IPS-NIHi7 (cell line): ENCODE measurements around the gene SIGLEC5.
"Not testable (repeated sequence)": the region's sequence is repeated elsewhere in the genome, so short reads cannot be mapped to it uniquely, and the experiment has no call there.

Experiments used
- DNase-seq: peaks from one replicate; pipeline ENCODE4 v3.0.0; 2012; ENCODE audit warnings: mixed read lengths; ENCODE audit errors: extremely low spot score

Gene SIGLEC5

GRCh38 chr19:51630315-51630714 is at the start of gene SIGLEC5:
TSS of gene SIGLEC5 (minus strand) at chr19:51630401. CDS start at chr19:51630335, 66 bp downstream.
- not testable (repeated sequence) for DNase-seq

GRCh38 chr19:51676566-51677083 is 46.4 kb upstream of the SIGLEC5 start:
- DNase-seq: no peak

- DNase-seq: peak; percentile 44
These were observed 45.8 kb upstream of the SIGLEC5 start for GRCh38 chr19:51675911-51676565.

- DNase-seq: no peak
These were observed 38.0 kb upstream of the SIGLEC5 start for GRCh38 chr19:51668216-51668615.

GRCh38 chr19:51664997-51665396 is 34.8 kb upstream of the SIGLEC5 start:
- DNase-seq: no peak

GRCh38 chr19:51664131-51664530 is 33.9 kb upstream of the SIGLEC5 start:
- DNase-seq: no peak

- DNase-seq: no peak
These were observed 33.4 kb upstream of the SIGLEC5 start for GRCh38 chr19:51663650-51664049.

- DNase-seq: peak; percentile 82
These were observed 30.9 kb upstream of the SIGLEC5 start for GRCh38 chr19:51660975-51661600.

- DNase-seq: no peak
These were observed 24.6 kb upstream of the SIGLEC5 start for GRCh38 chr19:51654783-51655182.

- DNase-seq: no peak
These were observed 23.0 kb upstream of the SIGLEC5 start for GRCh38 chr19:51653162-51653561.

GRCh38 chr19:51652266-51652665 is 22.1 kb upstream of the SIGLEC5 start:
- DNase-seq: no peak

- no peak for DNase-seq
These were observed 21.1 kb upstream of the SIGLEC5 start for GRCh38 chr19:51651216-51651846.

- DNase-seq: no peak
These were observed 17.1 kb upstream of the SIGLEC5 start for GRCh38 chr19:51647318-51647717.

GRCh38 chr19:51646730-51647129 is 16.5 kb upstream of the SIGLEC5 start, which contains the start of gene SIGLEC14:
TSS of gene SIGLEC14 (minus strand) at chr19:51646825. CDS start at chr19:51646759, 66 bp downstream.
- DNase-seq: not testable (repeated sequence)

GRCh38 chr19:51644636-51645271 is 14.6 kb upstream of the SIGLEC5 start:
- DNase-seq: no peak

GRCh38 chr19:51641648-51642047 is 11.4 kb upstream of the SIGLEC5 start:
- DNase-seq: no peak

- no peak for DNase-seq
These were observed 10.2 kb upstream of the SIGLEC5 start for GRCh38 chr19:51640386-51640785.

GRCh38 chr19:51639916-51640315 is 9.7 kb upstream of the SIGLEC5 start:
- DNase-seq: no peak

GRCh38 chr19:51637362-51637978 is 7.3 kb upstream of the SIGLEC5 start:
- DNase-seq: peak; percentile 33

- DNase-seq: no peak
These were observed 1.9 kb upstream of the SIGLEC5 start for GRCh38 chr19:51632126-51632525.

GRCh38 chr19:51628153-51628939 is 1.9 kb downstream of the SIGLEC5 start:
- DNase-seq: no peak
